ENCODE data around the gene MR1. TPM values are rescaled to one million over a fixed set of nuclear protein-coding genes. Genes with fewer than 3 reads are reported as not detected.

MR1 gene
- total and polyA plus RNA-seq, 2 of the 13 experiments (the other 11 are each of a cell fraction or from before 2014, with no cell fraction given): 7.7 to 10.4 TPM

DNA sequence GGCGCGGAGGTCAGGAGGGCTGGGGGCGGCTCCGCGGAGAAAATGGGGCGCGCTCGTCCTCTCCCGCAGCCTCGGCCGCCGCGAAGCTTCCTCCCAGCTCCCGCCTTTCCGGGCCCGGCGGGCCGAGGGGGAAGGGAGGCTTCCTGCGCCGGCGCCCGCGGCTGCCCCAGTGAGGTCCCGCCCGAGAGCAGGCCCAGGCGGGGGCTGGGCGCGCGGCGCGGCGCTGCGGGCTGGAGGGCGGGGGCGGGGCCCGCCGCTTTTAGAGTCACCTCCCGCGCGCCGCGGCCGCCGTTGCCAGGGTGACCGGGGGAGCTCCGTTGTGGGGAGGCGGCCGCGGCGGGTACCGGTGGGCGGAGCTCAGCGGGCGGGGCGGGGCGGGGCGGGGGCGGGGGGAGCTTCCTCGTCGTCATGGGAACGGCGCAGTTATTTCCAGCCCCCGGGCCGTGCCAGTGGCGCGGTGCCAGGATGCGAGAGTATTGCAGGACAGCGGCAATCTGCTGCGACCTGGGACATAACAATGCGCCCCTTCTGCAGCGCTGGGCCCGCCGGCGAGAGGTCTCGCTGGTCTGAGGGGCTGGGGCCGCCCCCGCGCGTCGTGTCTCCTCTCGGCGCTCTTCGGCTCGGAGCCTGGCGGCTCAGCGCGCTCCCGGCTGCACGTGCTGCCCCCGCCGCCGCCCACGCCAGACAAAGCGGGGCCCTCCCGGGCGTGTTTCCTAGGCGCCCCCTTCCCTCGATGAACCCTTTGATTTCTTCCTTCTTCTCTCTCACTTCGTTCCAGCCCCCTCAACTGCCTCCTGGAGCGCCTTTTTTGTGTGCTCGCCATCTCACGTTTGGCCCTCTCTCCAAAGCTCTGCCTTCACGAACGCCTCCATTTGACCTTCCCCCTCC lies 71.6 kb downstream of the MR1 start:
- Histone ChIP-seq H2AFZ (ENCODE audit: low read length) (no peak overlapping the region), H3K9me3 (ENCODE audit: low read length) (no peaks in the 10 kb centered on the region), H3K36me3 (replicated peaks in 1 of 2; ENCODE audit: control insufficient read depth in 1 of 2, insufficient read depth in 2 of 2, low read length in 2 of 2) (no peaks in the 10 kb centered on the region), H3K4me2 (ENCODE audit: low read depth, low read length) (peak overlapping the region; percentile 99), H3K79me2 (ENCODE audit: insufficient read depth, low read length) (no peaks in the 10 kb centered on the region), H4K20me1 (ENCODE audit: insufficient read depth, low read length) (no peaks in the 10 kb centered on the region), H3K27me3 (ENCODE audit: control insufficient read depth in 1 of 2, insufficient read depth in 2 of 2, low read length in 2 of 2) (peaks cover 0 to 14% of the 10 kb centered on the region in 2 experiments; a peak in 2 of 5 replicates), H3K4me3 (replicated peaks in 1 of 3; ENCODE audit: insufficient read depth in 1 of 3, low read depth in 2 of 3, low read length in 3 of 3) (peak overlapping the region; percentile 66 to 80 (median 73)), H3K9ac (ENCODE audit: insufficient read depth, low read depth, low read length) (peak overlapping the region; percentile 65), H3K27ac (ENCODE audit: extremely low read length, insufficient read depth, low read length) (no peak overlapping the region), H3K4me1 (ENCODE audit: insufficient read depth, low read length) (peaks cover 95% of the 10 kb centered on the region)
- ChIA-PET POLR2A (interaction anchor here (0.6 to 3.2 kb wide), 13 partner anchors 10 to 1740 kb away, joined by 3 to 57 read pairs (median 5); partner anchors contain the start of genes AXDND1, IER5 and MR1), CTCF (ENCODE audit: low intra/inter-chr PET ratio, low total read pairs) (no interaction called here)
- in situ Hi-C loops (cut with HindIII; ENCODE audit: extremely low pct_ligation_motif_present, low pct_unique_long_range_greater_than_20kb) (no loop called here), intact Hi-C loops (cut with micrococcal nuclease; ENCODE audit: unreplicated experiment) (loop anchor here (2.0 kb wide), 1 partner anchor 17 kb away; the partner anchor contains the start of gene IER5)
- peak; percentile 74 for DNase-seq (ENCODE audit: low spot score)
- no peak for FAIRE-seq
- BruUV-seq (replicated peaks): no TSS peak
- WGBS (ENCODE audit: low lambda C conversion rate): 40% methylated on average over 14 of the region's 104 CpGs
- ATAC-seq: peak; percentile 80
- TF ChIP-seq ZFP36L2 (CRISPR knock-in tag; IDR thresholded peaks at IDR 0.05) (no peak), SP140L (CRISPR knock-in tag; IDR thresholded peaks at IDR 0.05; ENCODE audit: borderline replicate concordance) (no peak), ZNF883 (CRISPR knock-in tag; IDR thresholded peaks at IDR 0.05; ENCODE audit: not compliant biosample characterization) (peak; percentile 16), FOXA3 (CRISPR knock-in tag; IDR thresholded peaks at IDR 0.05) (no peak), SKI (IDR thresholded peaks at IDR 0.05; ENCODE audit: partially characterized antibody) (peak; percentile 29), ZNF160 (CRISPR knock-in tag; IDR thresholded peaks at IDR 0.05) (no peak), HNRNPK (IDR thresholded peaks at IDR 0.05; ENCODE audit: low read depth, low read length, poor library complexity, severe bottlenecking) (peak; percentile 54), SP2 (CRISPR knock-in tag; IDR thresholded peaks at IDR 0.05) (no peak), ZSCAN20 (CRISPR knock-in tag; IDR thresholded peaks at IDR 0.05; ENCODE audit: borderline replicate concordance) (peak; percentile 82; the same call in 1 of the 2 replicates), ZNF839 (CRISPR knock-in tag; IDR thresholded peaks at IDR 0.05; ENCODE audit: borderline replicate concordance) (no peak), MED8 (CRISPR knock-in tag; IDR thresholded peaks at IDR 0.05; ENCODE audit: insufficient replicate concordance) (no peak), SMARCC2 (IDR thresholded peaks at IDR 0.05) (no peak), CBFB (CRISPR knock-in tag; IDR thresholded peaks at IDR 0.05) (no peak), RXRB (CRISPR knock-in tag; IDR thresholded peaks at IDR 0.05; ENCODE audit: borderline replicate concordance) (no peak), HOXA9 (CRISPR knock-in tag; IDR thresholded peaks at IDR 0.05; ENCODE audit: borderline replicate concordance) (no peak)
- TF ChIP-seq, protein P1, sequence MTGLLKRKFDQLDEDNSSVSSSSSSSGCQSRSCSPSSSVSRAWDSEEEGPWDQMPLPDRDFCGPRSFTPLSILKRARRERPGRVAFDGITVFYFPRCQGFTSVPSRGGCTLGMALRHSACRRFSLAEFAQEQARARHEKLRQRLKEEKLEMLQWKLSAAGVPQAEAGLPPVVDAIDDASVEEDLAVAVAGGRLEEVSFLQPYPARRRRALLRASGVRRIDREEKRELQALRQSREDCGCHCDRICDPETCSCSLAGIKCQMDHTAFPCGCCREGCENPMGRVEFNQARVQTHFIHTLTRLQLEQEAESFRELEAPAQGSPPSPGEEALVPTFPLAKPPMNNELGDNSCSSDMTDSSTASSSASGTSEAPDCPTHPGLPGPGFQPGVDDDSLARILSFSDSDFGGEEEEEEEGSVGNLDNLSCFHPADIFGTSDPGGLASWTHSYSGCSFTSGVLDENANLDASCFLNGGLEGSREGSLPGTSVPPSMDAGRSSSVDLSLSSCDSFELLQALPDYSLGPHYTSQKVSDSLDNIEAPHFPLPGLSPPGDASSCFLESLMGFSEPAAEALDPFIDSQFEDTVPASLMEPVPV (CRISPR knock-in tag; IDR thresholded peaks at IDR 0.05): peak; percentile 53; the same call in 1 of the 2 replicates
- TF ChIP-seq, protein P2, sequence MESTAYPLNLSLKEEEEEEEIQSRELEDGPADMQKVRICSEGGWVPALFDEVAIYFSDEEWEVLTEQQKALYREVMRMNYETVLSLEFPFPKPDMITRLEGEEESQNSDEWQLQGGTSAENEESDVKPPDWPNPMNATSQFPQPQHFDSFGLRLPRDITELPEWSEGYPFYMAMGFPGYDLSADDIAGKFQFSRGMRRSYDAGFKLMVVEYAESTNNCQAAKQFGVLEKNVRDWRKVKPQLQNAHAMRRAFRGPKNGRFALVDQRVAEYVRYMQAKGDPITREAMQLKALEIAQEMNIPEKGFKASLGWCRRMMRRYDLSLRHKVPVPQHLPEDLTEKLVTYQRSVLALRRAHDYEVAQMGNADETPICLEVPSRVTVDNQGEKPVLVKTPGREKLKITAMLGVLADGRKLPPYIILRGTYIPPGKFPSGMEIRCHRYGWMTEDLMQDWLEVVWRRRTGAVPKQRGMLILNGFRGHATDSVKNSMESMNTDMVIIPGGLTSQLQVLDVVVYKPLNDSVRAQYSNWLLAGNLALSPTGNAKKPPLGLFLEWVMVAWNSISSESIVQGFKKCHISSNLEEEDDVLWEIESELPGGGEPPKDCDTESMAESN (CRISPR knock-in tag; conservative IDR thresholded peaks at IDR 0.05): peak; percentile 78
- TF ChIP-seq, protein P3, sequence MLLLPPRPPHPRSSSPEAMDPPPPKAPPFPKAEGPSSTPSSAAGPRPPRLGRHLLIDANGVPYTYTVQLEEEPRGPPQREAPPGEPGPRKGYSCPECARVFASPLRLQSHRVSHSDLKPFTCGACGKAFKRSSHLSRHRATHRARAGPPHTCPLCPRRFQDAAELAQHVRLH (CRISPR knock-in tag; IDR thresholded peaks at IDR 0.05; ENCODE audit: borderline replicate concordance, low read depth): peak; percentile 42; the same call in 1 of the 2 replicates
